Hepatocyte (in vitro differentiated cells): Measurements from ENCODE around the gene ART3.

Source experiments
- CTCF ChIP-seq: fragments of 200-600 bp; sonication (generic); IDR thresholded peaks from 2 replicates; pipeline ENCODE4 v1.5.1; 2016; ENCODE audit warnings: antibody characterized with exemption, mild to moderate bottlenecking; ENCODE audit not compliant: poor library complexity
- EZH2 ChIP-seq: fragments of 200-600 bp; sonication (generic); IDR thresholded peaks from 2 replicates; pipeline ENCODE4 v1.6.1; 2016; ENCODE audit warnings: antibody characterized with exemption, mild to moderate bottlenecking, borderline replicate concordance

DNA sequence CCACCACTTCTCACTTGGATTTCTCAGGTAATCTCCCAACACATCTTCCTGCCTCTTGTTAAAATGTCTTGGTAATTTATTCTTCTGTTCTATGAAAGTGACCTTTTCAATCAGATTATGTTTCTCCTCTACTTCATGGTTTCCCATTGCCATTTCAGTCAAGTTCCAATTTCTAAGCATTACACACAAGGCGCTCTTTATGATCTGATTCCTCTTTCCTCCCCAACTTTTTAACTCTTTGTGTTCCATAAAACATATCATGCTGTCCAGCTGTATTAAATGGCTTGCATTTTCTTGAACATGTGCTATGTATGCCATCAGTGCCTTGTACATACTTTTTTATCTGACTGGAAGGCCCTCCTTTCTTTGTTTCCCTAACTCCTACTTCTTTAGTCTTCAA lies 13.1 kb upstream of the ART3 start:
- TF ChIP-seq CTCF, result no peak
- no peak for TF ChIP-seq EZH2
